SU-DHL-6 (cell line): ENCODE results near the gene CAMK1.

ENCODE experiments used
- H2AFZ ChIP-seq: fragments of 200-600 bp; sonication (generic); 2 replicates; pipeline ENCODE4 v1.6.1; 2014; ENCODE audit warnings: low read depth, mild to moderate bottlenecking, moderate library complexity, mixed read lengths, antibody characterized with exemption, low read length; ENCODE audit not compliant: severe bottlenecking
- H3F3A ChIP-seq: fragments of 200-600 bp; shearing (Covaris generic); 2 replicates; pipeline ENCODE4 v1.6.0; 2016; ENCODE audit warnings: antibody characterized with exemption, mild to moderate bottlenecking; ENCODE audit not compliant: insufficient read depth
- H3K27ac ChIP-seq: fragments of 200-600 bp; sonication (generic); 2 replicates; pipeline ENCODE4 v1.5.1; 2016; ENCODE audit warnings: low read depth, mild to moderate bottlenecking, low read length, moderate library complexity, mixed read lengths
- H3K27me3 ChIP-seq: fragments of 200-600 bp; sonication (generic), shearing (Covaris generic); 2 replicates; pipeline ENCODE4 v1.6.0; 2014; ENCODE audit warnings: mild to moderate bottlenecking, low read length
- H3K36me3 ChIP-seq: fragments of 200-600 bp; sonication (generic); 2 replicates; pipeline ENCODE4 v1.6.1; 2014; ENCODE audit warnings: mild to moderate bottlenecking, low read length, mixed read lengths
- H3K4me2 ChIP-seq: fragments of 300-600, 200-600 bp; shearing (Covaris generic), sonication (generic); 2 replicates; pipeline ENCODE4 v1.6.0; 2014; ENCODE audit warnings: low read length, low read depth, mild to moderate bottlenecking; ENCODE audit not compliant: poor library complexity, severe bottlenecking
- H3K4me3 ChIP-seq: fragments of 200-600 bp; sonication (generic); 2 replicates; pipeline ENCODE4 v1.5.1; 2014; ENCODE audit warnings: antibody characterized with exemption, low read length, mild to moderate bottlenecking, mixed read lengths; ENCODE audit not compliant: insufficient read depth, poor library complexity, severe bottlenecking
- H3K79me2 ChIP-seq: fragments of 200-600 bp; sonication (generic); 2 replicates; pipeline ENCODE4 v1.6.1; 2014; ENCODE audit warnings: mild to moderate bottlenecking, low read length, moderate library complexity; ENCODE audit not compliant: insufficient read depth
- H3K9ac ChIP-seq: fragments of 200-600 bp; sonication (generic); 2 replicates; pipeline ENCODE4 v1.7.0; 2014; ENCODE audit warnings: mild to moderate bottlenecking, low read length
- H3K9me2 ChIP-seq: fragments of 200-600 bp; sonication (generic); replicated peaks from 2 replicates; pipeline ENCODE4 v1.6.1; 2014; ENCODE audit warnings: low read length; ENCODE audit not compliant: insufficient read depth
- H3K9me3 ChIP-seq: fragments of 200-600 bp; sonication (generic); 2 replicates; pipeline ENCODE4 v1.6.1; 2014; ENCODE audit warnings: low read length, mixed read lengths; ENCODE audit not compliant: insufficient read depth
- H4K20me1 ChIP-seq: fragments of 200-600 bp; sonication (generic); 2 replicates; pipeline ENCODE4 v1.6.1; 2014; ENCODE audit warnings: low read depth, mild to moderate bottlenecking, antibody characterized with exemption, low read length, moderate library complexity, mixed read lengths
- EZH2phosphoT487 ChIP-seq: fragments of 200-600 bp; sonication (generic), shearing (Covaris generic); conservative IDR thresholded peaks from 2 replicates; pipeline ENCODE4 v1.6.1; 2018; ENCODE audit warnings: mild to moderate bottlenecking, antibody characterized with exemption, low read length, moderate library complexity, mixed read lengths
- TF ChIP-seq, protein P1 (sequence below): fragments of 200-600 bp; sonication (generic); IDR thresholded peaks from one replicate; pipeline ENCODE4 v1.5.1; 2017; ENCODE audit warnings: antibody characterized with exemption, mild to moderate bottlenecking, low read length, moderate library complexity; ENCODE audit not compliant: insufficient read depth, poor library complexity, severe bottlenecking

CAMK1 gene

DNA sequence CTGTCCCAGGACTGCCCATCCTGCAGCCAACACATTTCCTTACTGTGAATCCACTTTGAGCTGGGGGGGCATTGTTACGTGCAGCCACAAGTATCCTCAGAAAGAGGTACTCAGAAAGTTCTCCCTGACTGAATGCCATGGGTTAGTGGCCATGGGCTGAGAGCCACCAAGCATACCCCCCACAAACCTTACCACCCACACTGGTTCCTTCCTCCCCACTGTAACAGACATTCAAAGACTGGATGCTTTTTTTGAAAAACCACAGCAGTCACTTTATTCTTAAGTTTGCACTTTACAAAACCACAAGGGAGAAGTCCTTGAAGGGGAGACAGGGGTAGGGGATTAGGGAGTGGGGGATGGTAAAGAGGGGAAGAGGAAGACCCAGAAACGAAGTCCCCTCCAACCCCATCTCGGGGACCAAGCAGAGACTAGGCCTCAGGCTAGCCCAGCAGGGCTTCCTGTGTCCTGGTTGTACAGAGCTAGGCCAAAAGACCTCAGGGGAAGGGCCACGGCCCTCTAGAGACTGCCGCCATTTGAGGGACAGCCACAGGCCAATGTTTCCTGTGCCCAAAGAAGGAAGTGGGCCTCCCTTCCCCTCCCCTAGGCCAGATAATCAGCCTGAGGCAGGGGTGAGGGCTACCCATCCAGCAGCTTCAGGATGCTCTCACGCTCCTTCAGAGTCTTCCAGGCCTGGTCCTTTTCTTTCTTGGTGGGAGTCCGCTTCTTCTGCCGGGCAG, 10.1 kb upstream of the CAMK1 start:
- TF ChIP-seq, protein P1, sequence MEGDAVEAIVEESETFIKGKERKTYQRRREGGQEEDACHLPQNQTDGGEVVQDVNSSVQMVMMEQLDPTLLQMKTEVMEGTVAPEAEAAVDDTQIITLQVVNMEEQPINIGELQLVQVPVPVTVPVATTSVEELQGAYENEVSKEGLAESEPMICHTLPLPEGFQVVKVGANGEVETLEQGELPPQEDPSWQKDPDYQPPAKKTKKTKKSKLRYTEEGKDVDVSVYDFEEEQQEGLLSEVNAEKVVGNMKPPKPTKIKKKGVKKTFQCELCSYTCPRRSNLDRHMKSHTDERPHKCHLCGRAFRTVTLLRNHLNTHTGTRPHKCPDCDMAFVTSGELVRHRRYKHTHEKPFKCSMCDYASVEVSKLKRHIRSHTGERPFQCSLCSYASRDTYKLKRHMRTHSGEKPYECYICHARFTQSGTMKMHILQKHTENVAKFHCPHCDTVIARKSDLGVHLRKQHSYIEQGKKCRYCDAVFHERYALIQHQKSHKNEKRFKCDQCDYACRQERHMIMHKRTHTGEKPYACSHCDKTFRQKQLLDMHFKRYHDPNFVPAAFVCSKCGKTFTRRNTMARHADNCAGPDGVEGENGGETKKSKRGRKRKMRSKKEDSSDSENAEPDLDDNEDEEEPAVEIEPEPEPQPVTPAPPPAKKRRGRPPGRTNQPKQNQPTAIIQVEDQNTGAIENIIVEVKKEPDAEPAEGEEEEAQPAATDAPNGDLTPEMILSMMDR: no peak
- no peak for TF ChIP-seq EZH2phosphoT487
- Histone ChIP-seq H3F3A (peaks cover 34% of the 10 kb centered on the region), H3K36me3 (peaks cover 4% of the 10 kb centered on the region; the same call in 1 of the 2 replicates), H3K79me2 (no peaks in the 10 kb centered on the region), H3K9me3 (no peaks in the 10 kb centered on the region), H3K4me2 (peak overlapping the region; percentile 41), H3K27ac (peak overlapping the region; percentile 91), H3K9me2 (no peaks in the 10 kb centered on the region), H3K4me3 (no peak overlapping the region), H3K9ac (peak overlapping the region; percentile 49), H2AFZ (no peak overlapping the region), H3K27me3 (no peaks in the 10 kb centered on the region), H4K20me1 (no peaks in the 10 kb centered on the region)

DNA sequence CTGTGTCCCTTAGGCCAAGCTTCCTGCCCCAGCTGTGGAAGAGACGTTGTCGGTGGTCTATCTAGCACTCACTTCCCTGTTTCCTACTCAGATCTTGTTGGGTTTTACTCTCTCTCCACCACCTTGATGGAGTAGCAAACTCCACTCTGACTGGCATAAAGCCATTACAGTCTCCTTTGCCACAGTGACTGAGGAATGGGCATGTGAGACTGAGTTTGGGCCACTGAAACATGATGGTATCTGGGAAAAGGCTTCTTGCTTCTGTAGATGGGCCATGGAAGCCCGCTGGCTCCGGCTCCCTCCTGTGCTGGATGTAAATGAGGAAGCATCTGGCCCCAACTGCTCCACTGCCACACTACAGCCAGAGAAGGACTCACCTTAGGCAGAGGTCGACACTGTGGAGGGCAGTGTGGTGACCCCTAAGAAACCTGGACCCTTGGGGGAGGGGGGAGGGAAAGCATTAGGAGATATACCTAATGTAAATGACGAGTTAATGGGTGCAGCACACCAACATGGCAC, 9.4 kb upstream of the CAMK1 start:
- H3K9ac ChIP-seq: 0 out of 2 replicates have a peak overlapping the region, but pooled peaks have one; percentile 49

DNA sequence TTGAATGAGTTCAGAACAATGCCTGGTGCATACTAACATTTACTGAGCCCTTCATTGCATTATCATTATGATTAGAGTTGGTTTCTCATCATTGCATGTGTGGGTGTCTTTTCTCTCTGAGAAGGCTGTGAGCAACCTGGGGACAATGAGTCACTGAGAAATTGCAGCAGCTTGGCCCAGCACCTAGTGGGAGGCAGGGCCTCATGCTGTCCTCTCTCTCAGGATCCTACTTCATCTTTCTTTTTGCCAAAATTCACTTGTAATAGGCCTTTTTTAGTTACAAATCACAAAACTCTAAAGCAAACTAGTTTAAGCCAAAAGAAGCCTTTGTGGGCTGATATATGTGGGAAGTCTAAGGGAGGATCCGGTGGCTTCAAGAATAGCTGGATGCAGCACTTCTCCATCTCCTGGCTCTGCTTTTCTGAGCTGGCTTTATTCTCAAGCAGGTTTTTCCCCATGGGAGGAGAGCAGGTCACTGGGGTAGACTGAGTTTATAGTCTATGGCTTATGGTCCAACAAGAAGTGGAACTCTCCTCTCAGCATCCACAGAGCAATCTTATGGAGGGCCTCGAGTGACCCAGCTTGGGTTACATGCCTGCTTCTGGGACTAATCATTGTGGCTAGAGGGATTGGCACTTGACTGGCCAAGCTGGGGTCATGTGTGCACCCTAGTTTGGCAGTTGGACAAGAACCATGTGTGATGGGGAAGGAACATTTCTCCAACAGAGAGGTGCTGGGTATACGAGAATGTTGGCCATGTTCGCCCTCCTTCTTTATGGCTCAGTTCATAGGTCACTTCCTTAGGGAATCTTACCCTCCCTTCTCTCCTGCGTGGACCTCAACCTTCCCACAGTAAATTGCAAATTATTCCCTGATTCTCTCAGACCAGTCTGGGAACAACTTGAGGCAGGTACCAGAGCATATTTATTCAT, 8.7 kb upstream of the CAMK1 start:
- Histone ChIP-seq H3K36me3 (peaks cover 4% of the 10 kb centered on the region; the same call in 1 of the 2 replicates), H3K4me2 (no peak overlapping the region), H3K79me2 (no peaks in the 10 kb centered on the region), H3F3A (peaks cover 34% of the 10 kb centered on the region), H2AFZ (no peak overlapping the region), H3K4me3 (no peak overlapping the region), H3K9me3 (no peaks in the 10 kb centered on the region), H3K9ac (no peak overlapping the region), H3K27ac (no peak overlapping the region), H4K20me1 (no peaks in the 10 kb centered on the region), H3K27me3 (no peaks in the 10 kb centered on the region), H3K9me2 (no peaks in the 10 kb centered on the region)
- TF ChIP-seq, protein P1: no peak
- no peak for TF ChIP-seq EZH2phosphoT487

More for the DNA sequence above, 9.4 kb upstream of the CAMK1 start:
- peak overlapping the region; percentile 41 for H3K4me2 ChIP-seq
- no peaks in the 10 kb centered on the region for H3K9me3 ChIP-seq
- H3K4me3 ChIP-seq: no peak overlapping the region
- peaks cover 4% of the 10 kb centered on the region; the same call in 1 of the 2 replicates for H3K36me3 ChIP-seq
- no peaks in the 10 kb centered on the region for H3K9me2 ChIP-seq
- H4K20me1 ChIP-seq: no peaks in the 10 kb centered on the region
- H3K27ac ChIP-seq: peak overlapping the region; percentile 91
- no peaks in the 10 kb centered on the region for H3K27me3 ChIP-seq
- H2AFZ ChIP-seq: no peak overlapping the region
- no peak for TF ChIP-seq EZH2phosphoT487
- TF ChIP-seq, protein P1: no peak
- peaks cover 34% of the 10 kb centered on the region for H3F3A ChIP-seq
- H3K79me2 ChIP-seq: no peaks in the 10 kb centered on the region
